Measurements from ENCODE around the gene ELP1. TPM values are rescaled to one million over a fixed set of nuclear protein-coding genes. Genes with fewer than 3 reads are reported as not detected.
"Not testable (repeated sequence)": the region's sequence is repeated elsewhere in the genome, so short reads cannot be mapped to it uniquely, and the experiment has no call there.

Gene ELP1
- total and polyA plus RNA-seq, 2 experiments from 2014 or later, result 34.8 to 68.6 TPM

DNA sequence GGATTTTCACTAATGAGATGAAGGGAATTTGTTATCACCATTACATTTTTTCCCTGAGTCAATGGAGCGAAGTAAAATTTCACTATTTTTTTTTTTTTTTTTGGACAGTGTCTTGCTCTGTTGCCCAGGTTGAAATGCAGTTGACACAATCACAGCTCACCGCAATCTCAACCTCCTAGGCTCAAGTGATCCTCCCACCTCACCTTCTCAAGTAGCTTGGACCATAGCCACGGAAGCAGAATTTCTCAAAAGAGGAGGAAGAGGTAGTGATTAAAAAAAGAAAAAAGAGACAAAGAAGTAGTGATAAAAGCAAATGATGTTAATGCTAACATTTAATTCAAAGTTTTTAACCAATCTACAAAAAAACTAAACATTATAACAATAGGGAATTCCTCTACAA, 29.8 kb downstream of the ELP1 start:
- no peaks in the 10 kb centered on the region for H3K36me3 ChIP-seq (replicated peaks; ENCODE audit: insufficient read depth, low read depth)
- H2AFZ ChIP-seq, result no peak overlapping the region
- 99% methylated on average over 3 of the region's 3 CpGs for WGBS (ENCODE audit: low lambda C conversion rate, missing lambda C conversion rate)

DNA sequence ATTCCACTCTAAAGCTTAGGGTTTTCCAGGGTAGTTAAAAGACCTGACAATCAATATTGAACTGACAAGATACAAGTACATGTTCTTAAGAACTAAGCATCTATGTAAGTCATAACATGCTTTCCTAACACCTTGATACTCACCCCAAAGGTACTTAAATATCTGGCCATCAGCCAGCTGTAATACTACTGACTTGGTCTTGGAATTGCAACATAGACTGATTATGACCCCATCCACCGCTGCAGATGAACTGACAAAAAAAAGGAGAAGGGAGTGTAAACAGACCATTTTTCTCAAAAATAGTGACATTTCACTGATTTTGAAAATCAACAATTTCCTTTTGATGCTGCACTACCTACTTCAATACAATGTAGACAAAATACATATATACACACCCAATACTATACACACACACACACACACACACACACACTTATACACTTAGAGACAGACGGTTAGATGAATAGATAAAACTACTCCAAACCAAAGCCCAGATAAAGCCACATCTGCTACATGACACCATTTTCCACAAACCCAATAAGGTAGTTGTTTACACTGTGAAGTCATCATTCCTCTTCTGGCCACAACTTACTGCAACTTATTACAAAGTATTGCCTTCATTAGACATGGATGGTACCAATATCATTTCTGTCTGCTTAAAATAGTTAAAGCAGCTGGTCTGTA, 30.4 kb downstream of the ELP1 start:
- Histone ChIP-seq H3K79me2 (no peaks in the 10 kb centered on the region), H4K20me1 (ENCODE audit: insufficient read depth, poor library complexity, severe bottlenecking) (no peaks in the 10 kb centered on the region), H3K4me1 (ENCODE audit: insufficient read depth) (no peaks in the 10 kb centered on the region), H3K9me2 (replicated peaks; ENCODE audit: insufficient read depth) (no peaks in the 10 kb centered on the region), H3K36me3 (replicated peaks; ENCODE audit: insufficient read depth, low read depth) (no peaks in the 10 kb centered on the region), H3K9me3 (ENCODE audit: low read depth) (no peaks in the 10 kb centered on the region), H3K27ac (no peak overlapping the region), H3K27me3 (no peaks in the 10 kb centered on the region), H2AFZ (no peak overlapping the region), H3K4me2 (no peak overlapping the region), H3K4me3 (no peak overlapping the region)
- DNase-seq (ENCODE audit: low spot score), result no peak
- 85% methylated on average over 2 of the region's 2 CpGs for WGBS (ENCODE audit: low lambda C conversion rate, missing lambda C conversion rate)
- TF ChIP-seq EZH2 (IDR thresholded peaks at IDR 0.05; ENCODE audit: borderline replicate concordance) (no peak), EZH2phosphoT487 (IDR thresholded peaks at IDR 0.05; ENCODE audit: low read depth, severe bottlenecking, unreplicated experiment) (no peak)
- TF ChIP-seq, protein P1, sequence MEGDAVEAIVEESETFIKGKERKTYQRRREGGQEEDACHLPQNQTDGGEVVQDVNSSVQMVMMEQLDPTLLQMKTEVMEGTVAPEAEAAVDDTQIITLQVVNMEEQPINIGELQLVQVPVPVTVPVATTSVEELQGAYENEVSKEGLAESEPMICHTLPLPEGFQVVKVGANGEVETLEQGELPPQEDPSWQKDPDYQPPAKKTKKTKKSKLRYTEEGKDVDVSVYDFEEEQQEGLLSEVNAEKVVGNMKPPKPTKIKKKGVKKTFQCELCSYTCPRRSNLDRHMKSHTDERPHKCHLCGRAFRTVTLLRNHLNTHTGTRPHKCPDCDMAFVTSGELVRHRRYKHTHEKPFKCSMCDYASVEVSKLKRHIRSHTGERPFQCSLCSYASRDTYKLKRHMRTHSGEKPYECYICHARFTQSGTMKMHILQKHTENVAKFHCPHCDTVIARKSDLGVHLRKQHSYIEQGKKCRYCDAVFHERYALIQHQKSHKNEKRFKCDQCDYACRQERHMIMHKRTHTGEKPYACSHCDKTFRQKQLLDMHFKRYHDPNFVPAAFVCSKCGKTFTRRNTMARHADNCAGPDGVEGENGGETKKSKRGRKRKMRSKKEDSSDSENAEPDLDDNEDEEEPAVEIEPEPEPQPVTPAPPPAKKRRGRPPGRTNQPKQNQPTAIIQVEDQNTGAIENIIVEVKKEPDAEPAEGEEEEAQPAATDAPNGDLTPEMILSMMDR (IDR thresholded peaks at IDR 0.05; ENCODE audit: poor library complexity), result no peak

More for the DNA sequence above, 29.8 kb downstream of the ELP1 start:
- TF ChIP-seq, protein P1 (IDR thresholded peaks at IDR 0.05; ENCODE audit: poor library complexity), result no peak
- TF ChIP-seq EZH2phosphoT487 (IDR thresholded peaks at IDR 0.05; ENCODE audit: low read depth, severe bottlenecking, unreplicated experiment) (no peak), EZH2 (IDR thresholded peaks at IDR 0.05; ENCODE audit: borderline replicate concordance) (no peak)
- H3K9me3 ChIP-seq (ENCODE audit: low read depth), result no peaks in the 10 kb centered on the region
- H3K27me3 ChIP-seq, result no peaks in the 10 kb centered on the region
- no peaks in the 10 kb centered on the region for H3K4me1 ChIP-seq (ENCODE audit: insufficient read depth)
- no peak overlapping the region for H3K4me3 ChIP-seq
- H3K79me2 ChIP-seq, result no peaks in the 10 kb centered on the region
- no peaks in the 10 kb centered on the region for H4K20me1 ChIP-seq (ENCODE audit: insufficient read depth, poor library complexity, severe bottlenecking)
- DNase-seq (ENCODE audit: low spot score), result no peak
- H3K9me2 ChIP-seq (replicated peaks; ENCODE audit: insufficient read depth), result no peaks in the 10 kb centered on the region
- no peak overlapping the region for H3K4me2 ChIP-seq
- no peak overlapping the region for H3K27ac ChIP-seq

DNA sequence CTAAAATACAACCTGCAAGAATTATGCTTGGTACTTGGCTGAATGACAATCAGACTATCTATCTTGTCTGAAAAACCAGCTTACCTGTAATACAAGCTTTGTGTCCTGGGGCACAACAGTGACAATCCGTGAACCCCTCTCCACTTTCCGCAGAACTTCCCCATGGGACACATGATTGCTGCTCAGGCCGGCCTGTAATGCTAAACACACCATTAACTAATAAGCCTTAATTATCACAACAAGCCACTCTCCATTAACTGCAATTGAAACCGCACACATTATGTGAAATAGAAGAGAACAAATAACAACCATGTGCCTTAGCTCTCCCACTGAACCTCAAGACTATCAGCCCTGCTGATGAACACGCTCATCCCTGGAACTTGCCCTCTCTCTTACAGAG, 33.7 kb downstream of the ELP1 start:
- DNase-seq (ENCODE audit: low spot score), result no peak
- Histone ChIP-seq H3K27me3 (no peaks in the 10 kb centered on the region), H3K79me2 (no peaks in the 10 kb centered on the region), H3K9me3 (ENCODE audit: low read depth) (no peaks in the 10 kb centered on the region), H3K4me3 (no peak overlapping the region), H3K27ac (no peak overlapping the region), H3K36me3 (replicated peaks; ENCODE audit: insufficient read depth, low read depth) (no peaks in the 10 kb centered on the region), H3K9me2 (replicated peaks; ENCODE audit: insufficient read depth) (no peaks in the 10 kb centered on the region), H3K4me2 (no peak overlapping the region), H3K4me1 (ENCODE audit: insufficient read depth) (no peaks in the 10 kb centered on the region), H4K20me1 (ENCODE audit: insufficient read depth, poor library complexity, severe bottlenecking) (no peaks in the 10 kb centered on the region), H2AFZ (no peak overlapping the region)
- WGBS (ENCODE audit: low lambda C conversion rate, missing lambda C conversion rate), result 86% methylated on average over 5 of the region's 5 CpGs
- TF ChIP-seq EZH2 (IDR thresholded peaks at IDR 0.05; ENCODE audit: borderline replicate concordance) (no peak), EZH2phosphoT487 (IDR thresholded peaks at IDR 0.05; ENCODE audit: low read depth, severe bottlenecking, unreplicated experiment) (no peak)
- TF ChIP-seq, protein P1 (IDR thresholded peaks at IDR 0.05; ENCODE audit: poor library complexity), result no peak

DNA sequence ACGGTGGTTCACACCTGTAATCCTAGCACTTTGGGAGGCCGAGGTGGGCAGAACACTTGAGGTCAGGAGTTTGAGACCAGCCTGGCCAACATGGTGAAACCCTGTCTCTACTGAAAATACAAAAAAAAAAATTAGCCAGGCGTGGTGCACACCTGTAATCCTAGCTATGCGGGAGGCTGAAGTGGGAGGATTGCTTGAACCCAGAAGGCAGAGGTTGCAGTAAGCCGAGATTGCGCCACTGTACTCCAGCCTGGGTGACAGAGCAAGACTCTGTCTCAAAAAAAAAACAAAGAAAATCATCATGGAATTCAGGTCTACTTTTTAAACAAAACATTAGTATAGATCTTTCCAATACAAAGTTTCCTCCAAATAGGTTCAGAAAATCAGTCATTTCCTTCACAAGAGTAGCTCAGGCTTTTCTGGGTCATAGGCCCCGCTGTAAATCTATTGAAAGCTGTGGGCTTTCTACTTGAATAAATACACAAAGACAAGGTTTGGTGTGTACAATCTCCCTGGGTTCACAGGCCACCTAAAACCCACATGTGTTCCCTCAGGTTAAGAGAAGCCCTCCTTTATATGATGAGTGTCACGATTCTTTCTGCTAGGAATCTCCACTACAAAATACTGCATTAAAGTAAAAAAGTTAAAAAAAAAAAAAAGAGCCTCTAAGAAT, 34.8 kb downstream of the ELP1 start:
- H3K27ac ChIP-seq; H2AFZ ChIP-seq; H3K9me3 ChIP-seq (ENCODE audit: low read depth); H3K4me1 ChIP-seq (ENCODE audit: insufficient read depth); H3K36me3 ChIP-seq (replicated peaks; ENCODE audit: insufficient read depth, low read depth); H3K4me2 ChIP-seq; H3K9me2 ChIP-seq (replicated peaks; ENCODE audit: insufficient read depth); H3K4me3 ChIP-seq; H4K20me1 ChIP-seq (ENCODE audit: insufficient read depth, poor library complexity, severe bottlenecking); DNase-seq (ENCODE audit: low spot score); H3K27me3 ChIP-seq; H3K79me2 ChIP-seq: not testable (repeated sequence)
- 92% methylated on average over 8 of the region's 8 CpGs for WGBS (ENCODE audit: low lambda C conversion rate, missing lambda C conversion rate)

All from hepatocyte (in vitro differentiated cells).